Retinal pigment epithelial cell (primary cell): ENCODE measurements around the gene MEF2C.

ENCODE experiments used
- DNase-seq: peaks from one replicate; pipeline ENCODE4 v3.0.0-alpha.2; 2010; ENCODE audit warnings: low read depth
- H3K4me3 ChIP-seq: 2 replicates; pipeline ENCODE4 v1.5.1; 2011; ENCODE audit warnings: mild to moderate bottlenecking, low read length, control low read depth, moderate library complexity
- TF ChIP-seq, protein P1 (sequence below): conservative IDR thresholded peaks from 2 replicates; pipeline ENCODE4 v1.5.1; 2011; ENCODE audit warnings: low read depth, low read length, control low read depth, inconsistent platforms

MEF2C gene

DNA sequence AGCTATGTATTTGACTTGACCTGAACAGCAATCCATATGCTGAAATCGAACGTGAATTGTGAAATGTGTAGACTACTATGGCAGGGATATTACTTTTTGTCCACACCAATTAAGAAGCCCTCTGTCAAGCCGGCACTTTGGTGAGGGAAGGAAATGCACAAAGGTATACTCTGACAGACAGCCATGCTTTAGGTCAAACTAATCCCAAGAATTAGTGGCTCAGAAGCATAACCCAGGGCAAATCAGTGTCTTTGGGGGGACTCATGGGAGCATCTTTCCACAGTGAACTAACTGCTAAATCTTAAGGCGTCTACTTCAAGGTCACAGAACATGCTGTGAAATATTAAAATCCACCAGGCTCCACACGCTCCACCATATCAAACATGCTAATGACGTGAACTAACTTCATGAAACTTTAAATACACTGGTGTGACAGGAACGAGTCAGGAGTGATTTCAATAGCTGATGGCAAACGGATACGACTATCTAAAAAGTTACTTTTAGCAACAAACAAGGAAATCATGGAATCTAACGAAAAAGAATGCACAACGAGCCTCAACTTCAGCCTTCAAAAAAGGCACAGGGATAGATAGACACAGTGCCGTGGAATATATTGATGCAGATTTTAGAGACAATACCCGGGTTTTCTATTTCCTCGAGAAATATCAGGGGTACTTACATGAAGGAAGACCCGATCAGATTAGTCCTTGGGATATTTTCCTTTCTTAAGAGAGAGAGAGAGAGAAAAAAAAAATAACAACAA lies 527 bp downstream of the MEF2C start:
- TF ChIP-seq, protein P1, sequence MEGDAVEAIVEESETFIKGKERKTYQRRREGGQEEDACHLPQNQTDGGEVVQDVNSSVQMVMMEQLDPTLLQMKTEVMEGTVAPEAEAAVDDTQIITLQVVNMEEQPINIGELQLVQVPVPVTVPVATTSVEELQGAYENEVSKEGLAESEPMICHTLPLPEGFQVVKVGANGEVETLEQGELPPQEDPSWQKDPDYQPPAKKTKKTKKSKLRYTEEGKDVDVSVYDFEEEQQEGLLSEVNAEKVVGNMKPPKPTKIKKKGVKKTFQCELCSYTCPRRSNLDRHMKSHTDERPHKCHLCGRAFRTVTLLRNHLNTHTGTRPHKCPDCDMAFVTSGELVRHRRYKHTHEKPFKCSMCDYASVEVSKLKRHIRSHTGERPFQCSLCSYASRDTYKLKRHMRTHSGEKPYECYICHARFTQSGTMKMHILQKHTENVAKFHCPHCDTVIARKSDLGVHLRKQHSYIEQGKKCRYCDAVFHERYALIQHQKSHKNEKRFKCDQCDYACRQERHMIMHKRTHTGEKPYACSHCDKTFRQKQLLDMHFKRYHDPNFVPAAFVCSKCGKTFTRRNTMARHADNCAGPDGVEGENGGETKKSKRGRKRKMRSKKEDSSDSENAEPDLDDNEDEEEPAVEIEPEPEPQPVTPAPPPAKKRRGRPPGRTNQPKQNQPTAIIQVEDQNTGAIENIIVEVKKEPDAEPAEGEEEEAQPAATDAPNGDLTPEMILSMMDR, result no peak

DNA sequence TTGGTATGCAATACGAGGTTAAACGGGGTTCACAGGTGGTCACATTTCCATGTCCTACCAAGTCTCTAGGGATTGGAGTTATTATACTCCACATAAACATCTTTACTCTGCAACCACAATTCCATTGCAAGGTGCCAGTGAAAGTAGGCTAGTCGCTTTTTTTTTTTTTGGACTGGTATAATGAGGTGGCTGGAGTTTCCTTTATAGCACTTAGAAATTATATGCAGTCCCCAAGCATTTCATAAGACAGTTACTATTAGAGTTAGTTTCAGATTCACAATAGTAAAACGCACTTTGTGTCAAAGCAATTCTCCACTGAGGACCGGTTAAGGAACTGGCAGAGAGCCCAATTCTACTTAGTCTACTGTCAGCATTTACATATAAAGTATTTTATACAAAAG lies 1.4 kb downstream of the MEF2C start:
- no peak for DNase-seq
- TF ChIP-seq, protein P1, result no peak

More for the DNA sequence above, 527 bp downstream of the MEF2C start:
- no peak for DNase-seq
- H3K4me3 ChIP-seq, result peak overlapping the region; percentile 77

DNA sequence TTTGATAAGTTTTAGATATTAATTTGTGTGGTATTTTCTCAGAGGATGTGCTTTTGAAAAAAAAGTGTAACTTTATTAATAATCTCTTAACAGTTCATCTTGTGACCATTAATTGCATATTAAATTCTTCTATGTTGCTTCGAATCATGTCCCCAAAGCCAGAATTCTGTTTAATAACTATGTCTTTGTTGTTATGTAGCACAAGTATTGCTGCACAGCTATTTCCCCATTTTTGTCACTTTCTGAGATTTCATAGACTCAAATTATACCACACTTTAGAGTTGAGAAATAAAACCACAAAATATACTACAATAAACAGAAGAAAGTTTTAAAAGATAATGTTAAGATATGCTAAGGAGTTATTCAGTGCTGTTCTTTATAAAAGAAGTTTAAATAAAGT lies 2.8 kb downstream of the MEF2C start:
- no peak overlapping the region for H3K4me3 ChIP-seq
- TF ChIP-seq, protein P1, result no peak
- no peak for DNase-seq

More for the DNA sequence above, 1.4 kb downstream of the MEF2C start:
- peak overlapping the region; percentile 0 for H3K4me3 ChIP-seq

DNA sequence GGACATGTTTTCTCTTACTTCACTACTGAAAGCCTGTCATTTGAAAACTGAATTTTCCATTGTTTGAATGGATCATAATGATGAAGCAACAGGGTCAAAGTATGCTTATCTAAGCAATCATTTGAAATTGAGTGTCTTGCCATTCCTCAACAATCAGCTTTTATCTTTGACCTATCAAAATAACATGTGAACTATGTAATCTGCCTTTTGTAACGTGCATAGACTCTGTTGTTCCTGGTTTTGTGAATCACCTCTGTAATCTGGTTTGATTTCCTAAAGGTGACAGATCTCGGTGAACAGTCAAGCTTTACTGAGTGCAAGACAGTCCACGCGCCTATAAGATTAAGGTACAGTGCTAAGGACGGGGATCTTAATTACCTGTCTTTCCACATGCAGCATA lies 3.3 kb downstream of the MEF2C start:
- no peak overlapping the region for H3K4me3 ChIP-seq
- DNase-seq, result peak; percentile 33
- TF ChIP-seq, protein P1, result no peak

DNA sequence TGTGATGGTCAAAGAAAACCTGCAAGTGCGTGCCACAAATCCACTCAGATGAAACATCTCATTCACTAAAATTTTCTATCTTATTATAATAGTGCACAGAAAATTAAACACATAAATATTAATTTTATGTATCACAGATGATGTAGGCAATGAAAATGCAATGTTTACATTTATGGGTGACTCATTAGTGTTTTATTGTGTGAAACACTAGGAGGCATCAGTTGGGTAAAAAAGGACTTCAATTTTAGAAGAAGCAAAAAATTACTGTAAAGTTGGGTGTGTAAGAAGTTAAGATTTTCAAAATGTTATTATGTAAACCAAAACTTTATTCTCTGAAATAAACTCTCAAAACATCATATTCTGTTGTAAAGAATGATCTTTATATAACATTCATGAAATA lies 4.0 kb downstream of the MEF2C start:
- DNase-seq, result no peak
- TF ChIP-seq, protein P1, result no peak
- H3K4me3 ChIP-seq, result no peak overlapping the region

DNA sequence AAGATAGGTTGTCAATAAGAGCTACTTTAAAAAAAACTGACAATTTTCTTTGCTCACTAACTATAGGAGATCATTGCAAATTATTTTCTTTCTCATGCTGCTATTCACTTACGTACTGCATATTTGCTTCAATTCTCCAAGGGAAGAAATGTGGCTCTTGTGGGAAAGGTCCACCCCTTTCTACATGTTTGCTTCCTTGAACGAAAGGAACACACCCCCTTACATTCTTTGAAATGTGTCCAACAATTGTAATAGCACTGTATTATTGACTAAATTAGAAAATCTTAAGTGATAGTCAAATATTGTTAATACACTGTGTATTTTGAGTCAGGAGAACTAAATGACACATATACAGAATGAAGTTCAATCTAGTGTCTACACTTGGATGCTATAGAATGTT lies 5.2 kb downstream of the MEF2C start:
- no peak overlapping the region for H3K4me3 ChIP-seq
- TF ChIP-seq, protein P1, result no peak
- no peak for DNase-seq

DNA sequence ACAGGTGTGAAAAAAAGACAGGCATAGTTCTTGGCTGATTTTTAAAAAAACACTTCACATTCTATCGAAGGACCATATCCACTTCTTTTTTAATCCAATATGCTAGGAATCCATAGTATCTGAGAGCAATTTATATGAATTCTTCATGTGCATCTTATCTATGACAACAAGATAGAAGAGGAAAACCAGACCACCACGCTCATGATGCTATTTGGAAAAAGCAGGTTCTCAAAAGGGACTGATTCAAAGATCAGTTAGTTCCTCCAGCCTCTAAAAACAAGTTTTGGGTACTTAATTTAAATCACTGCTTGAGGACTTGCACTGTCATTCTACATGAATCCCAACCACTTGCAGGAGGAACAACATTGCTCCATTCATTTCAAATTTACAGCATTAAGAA lies 6.3 kb downstream of the MEF2C start:
- H3K4me3 ChIP-seq, result no peak overlapping the region
- TF ChIP-seq, protein P1, result no peak
- DNase-seq, result no peak
